Left lung (tissue), 10 donors: Measurements from ENCODE around the gene XAB2. TPM values are rescaled to one million over a fixed set of nuclear protein-coding genes. Genes with fewer than 3 reads are reported as not detected.

Source experiments
- ATAC-seq: fragments of 200-7000 bp; cut with Tn5 transposase; one replicate; pipeline ENCODE4 v1.9.1; 2020; ENCODE audit warnings: moderate library complexity
- DNase-seq, 4 donors: peaks; one replicate each; pipeline ENCODE4 v3.0.0-alpha.2; 2013 to 2020
- H3K27ac ChIP-seq, 2 donors: fragments of 200-600 bp; sonication (generic) in 1 of 2; one replicate each; pipeline versions ENCODE4 v1.5.0 to v1.8.0; 2020 to 2021
- H3K27me3 ChIP-seq, 2 donors: fragments of 200-600 bp; sonication (generic) in 1 of 2; one replicate each; pipeline versions ENCODE4 v1.5.0 to v1.8.0; 2020 to 2021
- H3K36me3 ChIP-seq, 2 donors: fragments of 200-600 bp; sonication (generic) in 1 of 2; one replicate each; pipeline versions ENCODE4 v1.5.0 to v1.8.0; 2020 to 2021
- H3K4me1 ChIP-seq, 2 donors: fragments of 200-600 bp; one replicate each; pipeline ENCODE4 v1.8.0; 2021
- H3K4me3 ChIP-seq, 2 donors: fragments of 200-600 bp; sonication (generic) in 1 of 2; one replicate each; pipeline versions ENCODE4 v1.5.0 to v1.8.0; 2020 to 2021; ENCODE audit warnings: mild to moderate bottlenecking in 1 of 2
- H3K9me3 ChIP-seq, 2 donors: fragments of 200-600 bp; sonication (generic) in 1 of 2; one replicate each; pipeline versions ENCODE4 v1.5.0 to v1.8.0; 2020 to 2021
- intact Hi-C, 2 donors: fragments of 100-400 bp; cut with DNase I; formaldehyde crosslinking; loops; one replicate each; pipeline versions ENCODE4 v1.11.2 to v1.14.2; 2022
- polyA plus RNA-seq, 6 donors: library from polyadenylated mRNA; unstranded; fragments of 120-200 nt; gene quantifications; one replicate each; pipeline ENCODE4 v1.2.1, GENCODE V29; 2013; ENCODE audit not compliant: insufficient read length in 6 of 6
- total RNA-seq, 2 donors: library from RNA; stranded (reverse); fragmentation: NEBNext Ultra II Directional; extraction: Animal tissue kit (Norgen Biotek cat#: 25700); gene quantifications; one replicate each; pipeline ENCODE4 v1.2.1, GENCODE V29; 2021
- TF ChIP-seq, protein P1 (sequence below), 2 donors: fragments of 200-600 bp; sonication (generic) in 1 of 2; IDR thresholded peaks; one replicate each; pipeline versions ENCODE4 v1.5.0 to v1.8.0; 2021; ENCODE audit warnings: antibody characterized with exemption in 2 of 2
- donor health status: DM: no; HTN: yes; CAD: no.
- donor health status: DM: no; HTN: no; CAD: no.

Gene XAB2
- total and polyA plus RNA-seq, 8 donors, result 30.5 to 38.8 (median 32.5) TPM

- Histone ChIP-seq H3K27ac (no peak overlapping the region), H3K36me3 (peaks cover 0 to 53% of the 10 kb centered on the region in 2 donors), H3K9me3 (no peaks in the 10 kb centered on the region), H3K4me1 (peaks cover 0 to 54% of the 10 kb centered on the region in 2 donors), H3K4me3 (no peak overlapping the region), H3K27me3 (peaks cover 0 to 12% of the 10 kb centered on the region in 2 donors)
- ATAC-seq (no peak), DNase-seq (peak in 1 of 4 donors; percentile 72)
- intact Hi-C loops, result no loop called here
- TF ChIP-seq, protein P1, sequence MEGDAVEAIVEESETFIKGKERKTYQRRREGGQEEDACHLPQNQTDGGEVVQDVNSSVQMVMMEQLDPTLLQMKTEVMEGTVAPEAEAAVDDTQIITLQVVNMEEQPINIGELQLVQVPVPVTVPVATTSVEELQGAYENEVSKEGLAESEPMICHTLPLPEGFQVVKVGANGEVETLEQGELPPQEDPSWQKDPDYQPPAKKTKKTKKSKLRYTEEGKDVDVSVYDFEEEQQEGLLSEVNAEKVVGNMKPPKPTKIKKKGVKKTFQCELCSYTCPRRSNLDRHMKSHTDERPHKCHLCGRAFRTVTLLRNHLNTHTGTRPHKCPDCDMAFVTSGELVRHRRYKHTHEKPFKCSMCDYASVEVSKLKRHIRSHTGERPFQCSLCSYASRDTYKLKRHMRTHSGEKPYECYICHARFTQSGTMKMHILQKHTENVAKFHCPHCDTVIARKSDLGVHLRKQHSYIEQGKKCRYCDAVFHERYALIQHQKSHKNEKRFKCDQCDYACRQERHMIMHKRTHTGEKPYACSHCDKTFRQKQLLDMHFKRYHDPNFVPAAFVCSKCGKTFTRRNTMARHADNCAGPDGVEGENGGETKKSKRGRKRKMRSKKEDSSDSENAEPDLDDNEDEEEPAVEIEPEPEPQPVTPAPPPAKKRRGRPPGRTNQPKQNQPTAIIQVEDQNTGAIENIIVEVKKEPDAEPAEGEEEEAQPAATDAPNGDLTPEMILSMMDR (IDR thresholded peaks at IDR 0.05), result no peak
These were observed 13.1 kb upstream of the XAB2 start for GRCh38 chr19:7642295-7643030.

DNA sequence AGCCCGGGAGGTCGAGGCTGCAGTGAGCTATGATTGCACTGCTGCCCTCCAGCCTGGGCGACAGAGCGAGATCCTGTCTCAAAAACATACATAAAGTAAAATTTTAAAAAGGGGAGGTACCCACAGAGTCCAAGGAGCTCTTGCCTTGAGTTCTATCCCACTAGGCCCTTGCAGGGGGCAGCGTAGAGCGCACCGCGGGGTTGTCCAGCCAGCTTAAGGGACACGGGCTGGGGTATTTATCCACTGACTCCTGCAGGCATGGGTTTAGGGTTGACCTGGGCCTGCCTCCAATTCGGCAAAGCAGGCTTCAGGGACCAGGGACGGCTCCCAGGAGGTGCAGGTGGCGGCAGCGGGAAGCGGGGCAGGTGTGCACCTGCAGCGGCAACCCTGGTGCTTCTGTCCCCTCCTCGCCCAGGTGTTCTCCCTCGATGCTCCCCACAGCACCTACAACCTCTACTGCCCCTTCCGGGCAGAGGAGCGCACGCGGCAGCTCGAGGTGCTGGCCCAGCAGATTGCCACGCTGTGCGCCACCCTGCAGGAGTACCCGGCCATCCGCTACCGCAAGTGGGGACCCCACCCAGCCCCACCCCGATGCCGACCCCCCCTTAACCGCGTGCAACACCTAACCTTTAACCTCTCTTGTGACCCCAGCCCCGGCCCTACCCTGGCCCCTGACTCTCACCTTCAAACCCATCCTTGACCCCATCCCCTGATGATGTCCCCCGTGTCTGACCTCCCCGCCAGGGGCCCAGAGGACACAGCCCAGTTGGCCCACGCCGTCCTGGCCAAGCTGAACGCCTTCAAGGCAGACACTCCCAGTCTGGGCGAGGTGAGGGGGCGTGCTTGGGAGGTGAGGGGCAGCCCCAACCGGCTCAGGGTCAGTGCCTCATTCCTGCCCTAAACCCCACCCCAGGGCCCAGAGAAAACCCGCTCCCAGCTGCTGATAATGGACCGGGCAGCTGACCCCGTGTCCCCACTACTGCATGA is 12.2 kb upstream of the XAB2 start:
- H3K4me1 ChIP-seq, result peaks cover 0 to 45% of the 10 kb centered on the region in 2 donors
- ATAC-seq, result no peak
- intact Hi-C loops, result no loop called here
- peaks cover 0 to 45% of the 10 kb centered on the region in 2 donors for H3K36me3 ChIP-seq
- TF ChIP-seq, protein P1 (IDR thresholded peaks at IDR 0.05), result no peak
- no peaks in the 10 kb centered on the region for H3K9me3 ChIP-seq
- DNase-seq, result peak in 1 of 4 donors; percentile 73
- no peak overlapping the region for H3K27ac ChIP-seq
- H3K27me3 ChIP-seq, result peaks cover 0 to 21% of the 10 kb centered on the region in 2 donors
- no peak overlapping the region for H3K4me3 ChIP-seq

GRCh38 chr19:7640803-7641202 is 11.5 kb upstream of the XAB2 start:
- ATAC-seq, result no peak

GRCh38 chr19:7639863-7640348 is 10.6 kb upstream of the XAB2 start:
- Histone ChIP-seq H3K36me3 (peaks cover 0 to 33% of the 10 kb centered on the region in 2 donors), H3K27me3 (peaks cover 0 to 29% of the 10 kb centered on the region in 2 donors), H3K9me3 (no peaks in the 10 kb centered on the region), H3K4me3 (no peak overlapping the region), H3K4me1 (peaks cover 0 to 36% of the 10 kb centered on the region in 2 donors), H3K27ac (no peak overlapping the region)
- no peak for DNase-seq
- ATAC-seq, result no peak
- TF ChIP-seq, protein P1 (IDR thresholded peaks at IDR 0.05), result no peak
- intact Hi-C loops, result no loop called here

More at GRCh38 chr19:7640803-7641202, 11.5 kb upstream of the XAB2 start:
- Histone ChIP-seq H3K36me3 (peaks cover 0 to 37% of the 10 kb centered on the region in 2 donors), H3K4me1 (peaks cover 0 to 45% of the 10 kb centered on the region in 2 donors), H3K9me3 (no peaks in the 10 kb centered on the region), H3K27ac (no peak overlapping the region), H3K4me3 (no peak overlapping the region), H3K27me3 (peaks cover 0 to 23% of the 10 kb centered on the region in 2 donors)
- intact Hi-C loops, result no loop called here
- DNase-seq, result peak in 1 of 4 donors; percentile 63
- TF ChIP-seq, protein P1 (IDR thresholded peaks at IDR 0.05), result no peak
